GM18511 (cell line): ENCODE measurements around the gene SLC12A8.
"Not testable (repeated sequence)": the region's sequence is repeated elsewhere in the genome, so short reads cannot be mapped to it uniquely, and the experiment has no call there.

Experiments
- ATAC-seq: cut with Tn5 transposase; IDR thresholded peaks from one replicate; pipeline ENCODE4 v1.9.1; 2021; ENCODE audit warnings: mild to moderate bottlenecking, moderate library complexity; ENCODE audit not compliant: unreplicated experiment

The SLC12A8 gene

GRCh38 chr3:125116311-125117080, 96.1 kb downstream of the SLC12A8 start:
- no peak for ATAC-seq

GRCh38 chr3:125115640-125116039, 96.9 kb downstream of the SLC12A8 start:
- no peak for ATAC-seq

GRCh38 chr3:125112981-125113380, 99.6 kb downstream of the SLC12A8 start:
- ATAC-seq: no peak

- ATAC-seq: no peak
These were observed 101.6 kb downstream of the SLC12A8 start for GRCh38 chr3:125110876-125111480.

GRCh38 chr3:125110016-125110875, 102.3 kb downstream of the SLC12A8 start:
- no peak for ATAC-seq

GRCh38 chr3:125109536-125109925, 103.0 kb downstream of the SLC12A8 start:
- no peak for ATAC-seq

- no peak for ATAC-seq
These were observed 103.6 kb downstream of the SLC12A8 start for GRCh38 chr3:125108833-125109535.

GRCh38 chr3:125107861-125108567, 104.5 kb downstream of the SLC12A8 start:
- peak; percentile 60 for ATAC-seq

- ATAC-seq: no peak
These were observed 105.2 kb downstream of the SLC12A8 start for GRCh38 chr3:125107363-125107762.

- no peak for ATAC-seq
These were observed 107.4 kb downstream of the SLC12A8 start for GRCh38 chr3:125105116-125105515.

GRCh38 chr3:125104639-125105038, 107.9 kb downstream of the SLC12A8 start:
- ATAC-seq: no peak

GRCh38 chr3:125103406-125103805, 109.1 kb downstream of the SLC12A8 start:
- no peak for ATAC-seq

- ATAC-seq: no peak
These were observed 110.1 kb downstream of the SLC12A8 start for GRCh38 chr3:125102470-125102869.

- no peak for ATAC-seq
These were observed 113.8 kb downstream of the SLC12A8 start for GRCh38 chr3:125098611-125099291.

GRCh38 chr3:125090649-125091048, 121.9 kb downstream of the SLC12A8 start:
- no peak for ATAC-seq

- ATAC-seq: no peak
These were observed 124.7 kb downstream of the SLC12A8 start for GRCh38 chr3:125087768-125088391.

GRCh38 chr3:125085166-125085565, 127.4 kb downstream of the SLC12A8 start:
- no peak for ATAC-seq

- ATAC-seq: no peak
These were observed 128.8 kb downstream of the SLC12A8 start for GRCh38 chr3:125083776-125084175.

- ATAC-seq: not testable (repeated sequence)
These were observed 130.2 kb downstream of the SLC12A8 start for GRCh38 chr3:125082339-125082738.
